GM12878 (cell line): ENCODE results near the gene PLA2G6. TPM values are rescaled to one million over a fixed set of nuclear protein-coding genes. Genes with fewer than 3 reads are reported as not detected.

Experiments used
- ATAC-seq: fragments of 200-7000 bp; cut with Tn5 transposase; 3 replicates; pipeline ENCODE4 v1.9.1; 2020; ENCODE audit warnings: mild to moderate bottlenecking, moderate library complexity
- BruUV-seq: library from RNA; stranded (reverse); fragments of 400-500 nt; replicated peaks from 2 replicates; lab custom pipeline; 2021; lab: Mats Ljungman, UMichigan
- CTCF ChIA-PET: fragments of 300-600 bp; sonication (Branson Sonifier 250); formaldehyde crosslinking; extraction: SDS; loops from one replicate; lab custom pipeline; 2021; ENCODE audit warnings: inconsistent platforms; lab: Yijun Ruan, JAX
- POLR2A ChIA-PET: fragments of 350-600 bp; formaldehyde crosslinking; extraction: SDS; loops from one replicate; lab custom pipeline; 2021; ENCODE audit warnings: inconsistent platforms; lab: Charles Lee
- RAD21 ChIA-PET: fragments of 300-600 bp; sonication (Branson Sonifier 250); formaldehyde crosslinking; loops from one replicate; lab custom pipeline; 2023; ENCODE audit warnings: antibody characterized with exemption; ENCODE audit not compliant: unreplicated experiment; lab: Charles Lee
- SMC1A ChIA-PET: fragments of 300-600 bp; sonication (Branson Sonifier 250); formaldehyde crosslinking; loops from one replicate; lab custom pipeline; 2023; ENCODE audit not compliant: unreplicated experiment, uncharacterized antibody; lab: Charles Lee
- DNase-seq: peaks from one replicate; pipeline ENCODE4 v3.0.0-alpha.2; 2011; ENCODE audit warnings: low read depth, low spot score
- FAIRE-seq: peaks from 3 replicates; lab custom pipeline; 2011; peaks lifted over from hg19 to GRCh38; lab: Jason Lieb, UNC
- H2AFZ ChIP-seq: 2 replicates; pipeline ENCODE4 v1.6.0; 2011; ENCODE audit warnings: low read depth, low read length, control low read depth; ENCODE audit not compliant: control insufficient read depth
- H3K27ac ChIP-seq: 2 replicates; pipeline ENCODE4 v1.5.1; 2011; ENCODE audit warnings: control low read depth; ENCODE audit not compliant: control insufficient read depth, insufficient read depth
- H3K27me3 ChIP-seq, 2 experiments: replicated peaks in 1 of 2; 2 replicates each; pipeline versions ENCODE4 v1.6.0 to v1.6.1; 2011; ENCODE audit warnings: low read length in 1 of 2; ENCODE audit not compliant: control insufficient read depth in 2 of 2, insufficient read depth in 2 of 2
- H3K36me3 ChIP-seq, 2 experiments: 2 replicates each; pipeline ENCODE4 v1.5.1; 2011; ENCODE audit warnings: low read length in 1 of 2; ENCODE audit not compliant: control insufficient read depth in 2 of 2, insufficient read depth in 2 of 2
- H3K4me1 ChIP-seq: 2 replicates; pipeline ENCODE4 v1.6.1; 2011; ENCODE audit warnings: mild to moderate bottlenecking, low read length, moderate library complexity, mixed read lengths; ENCODE audit not compliant: control insufficient read depth, insufficient read depth
- H3K4me2 ChIP-seq: 2 replicates; pipeline ENCODE4 v1.6.0; 2011; ENCODE audit warnings: control low read depth; ENCODE audit not compliant: control insufficient read depth, insufficient read depth
- H3K4me3 ChIP-seq: fragments of 200-600 bp; sonication (generic); 2 replicates; pipeline ENCODE4 v1.5.1; 2016
- H3K79me2 ChIP-seq: 2 replicates; pipeline ENCODE4 v1.6.0; 2011; ENCODE audit warnings: low read length; ENCODE audit not compliant: control insufficient read depth, insufficient read depth
- H3K9ac ChIP-seq: 2 replicates; pipeline ENCODE4 v1.8.0; 2011; ENCODE audit warnings: low read length, control low read depth, mixed read lengths; ENCODE audit not compliant: control insufficient read depth, insufficient read depth
- H3K9me3 ChIP-seq: replicated peaks from 3 replicates; pipeline ENCODE4 v1.5.1; 2011; ENCODE audit warnings: mild to moderate bottlenecking, low read length; ENCODE audit not compliant: control insufficient read depth, insufficient read depth
- H4K20me1 ChIP-seq: 2 replicates; pipeline ENCODE4 v1.6.0; 2011; ENCODE audit not compliant: control insufficient read depth, insufficient read depth
- BCL3 ChIP-seq: IDR thresholded peaks from 2 replicates; pipeline ENCODE4 v1.6.1; 2011; ENCODE audit warnings: borderline replicate concordance, low read depth, mild to moderate bottlenecking, moderate library complexity, low read length; ENCODE audit not compliant: insufficient read depth, poor library complexity, severe bottlenecking
- BHLHE40 ChIP-seq, 2 experiments: fragments of 450-650 bp in 1 of 2; IDR thresholded peaks; 2 replicates each; pipeline ENCODE4 v1.6.1; 2011 to 2017; ENCODE audit warnings: low read depth in 2 of 2, borderline replicate concordance in 1 of 2, improper control_type of control experiment in 1 of 2, low read length in 1 of 2, mild to moderate bottlenecking in 1 of 2
- CBFB ChIP-seq: IDR thresholded peaks from 2 replicates; pipeline ENCODE4 v1.6.1; 2016; ENCODE audit warnings: antibody characterized with exemption, low read depth
- CBX3 ChIP-seq: fragments of 200-600 bp; sonication (generic); IDR thresholded peaks from 2 replicates; pipeline ENCODE4 v1.6.1; 2016; ENCODE audit warnings: low read depth, borderline replicate concordance
- EZH2 ChIP-seq: IDR thresholded peaks from 2 replicates; pipeline ENCODE4 v1.6.1; 2012; ENCODE audit warnings: low read depth, mild to moderate bottlenecking, control low read depth, inconsistent platforms, low read length, borderline replicate concordance; ENCODE audit not compliant: control insufficient read depth
- HDAC2 ChIP-seq: fragments of 200-600 bp; sonication (generic); IDR thresholded peaks from 2 replicates; pipeline ENCODE4 v1.6.1; 2017
- JUND ChIP-seq: IDR thresholded peaks from 2 replicates; pipeline ENCODE4 v1.6.1; 2012; ENCODE audit warnings: low read depth, mild to moderate bottlenecking, low read length, improper control_type of control experiment, moderate library complexity
- NFYA ChIP-seq: IDR thresholded peaks from 2 replicates; pipeline ENCODE4 v1.6.1; 2011; ENCODE audit warnings: low read depth, mild to moderate bottlenecking, low read length, improper control_type of control experiment, borderline replicate concordance
- RAD21 ChIP-seq: IDR thresholded peaks from 2 replicates; pipeline ENCODE4 v1.6.1; 2011; ENCODE audit warnings: mild to moderate bottlenecking, low read depth, low read length, moderate library complexity; ENCODE audit not compliant: insufficient read depth
- SIN3A ChIP-seq: IDR thresholded peaks from 2 replicates; pipeline ENCODE4 v1.6.1; 2012; ENCODE audit warnings: low read depth, low read length, improper control_type of control experiment
- SREBF1 ChIP-seq: IDR thresholded peaks from 2 replicates; pipeline ENCODE4 v1.6.1; 2012; ENCODE audit warnings: mild to moderate bottlenecking, low read length
- SUPT20H ChIP-seq: IDR thresholded peaks from 2 replicates; pipeline ENCODE4 v1.6.1; 2011; ENCODE audit warnings: low read depth, mild to moderate bottlenecking, low read length, moderate library complexity, borderline replicate concordance; ENCODE audit not compliant: control insufficient read depth
- ZBED1 ChIP-seq: IDR thresholded peaks from 2 replicates; pipeline ENCODE4 v1.6.1; 2016; ENCODE audit warnings: borderline replicate concordance
- whole genome bisulfite sequencing: methylation state at CpG from one replicate; pipeline ENCODE4 v1.1.6; 2016; ENCODE audit warnings: low lambda C conversion rate; ENCODE audit not compliant: insufficient replicate concordance, insufficient coverage; ENCODE audit errors: missing lambda C conversion rate; 5-methylcytosine and 5-hydroxymethylcytosine counted together
- in situ Hi-C: fragments of 300-500 bp; cut with MboI; formaldehyde crosslinking; loops from 9 replicates; pipeline ENCODE4 v1.14.3; 2018; ENCODE audit warnings: mixed read lengths
- intact Hi-C: fragments of 100-400 bp; cut with micrococcal nuclease; formaldehyde crosslinking; loops from one replicate; pipeline ENCODE4 v1.14.2; 2022; ENCODE audit not compliant: unreplicated experiment
- polyA plus RNA-seq, 11 experiments: library from polyadenylated mRNA; depleted of rRNA in 4 of 11; unstranded in 6 of 11; stranded (reverse) in 5 of 11; fragments of >200 nt; fragmentation: Nextera tagmentation in 4 of 11; fragmentation: Illumina TruSeq in 1 of 11; extraction: Ambion mirVana in 4 of 11; extraction: Trizol in 1 of 11; gene quantifications; 1 replicate in 1 of 11; 2 replicates in 10 of 11; pipeline versions ENCODE4 v1.2.1 to v1.2.3, GENCODE V29; 2011 to 2016; ENCODE audit warnings: inconsistent platforms in 2 of 11, missing spikeins in 2 of 11, low read depth in 1 of 11
- total RNA-seq, 4 experiments: library from RNA; depleted of rRNA in 3 of 4; stranded (reverse); fragments of >200 nt in 3 of 4; fragmentation: Illumina TruSeq in 1 of 4; extraction: Trizol in 1 of 4; gene quantifications; 2 replicates each; pipeline versions ENCODE4 v1.2.1 to v1.2.3, GENCODE V29; 2013 to 2021

The PLA2G6 gene
- total and polyA plus RNA-seq, 10 of the 15 experiments (the other 5 are each of a cell fraction or from before 2014, with no cell fraction given): 0.15 to 42.2 (median 15.8) TPM

- Histone ChIP-seq H3K27me3 (no peaks in the 10 kb centered on the region), H3K4me1 (no peaks in the 10 kb centered on the region), H3K9me3 (no peaks in the 10 kb centered on the region), H3K4me3 (no peak overlapping the region), H3K79me2 (no peaks in the 10 kb centered on the region)
- SMC1A ChIA-PET: no interaction called here
- 70% methylated on average over 2 of the region's 2 CpGs for WGBS
- CTCF ChIA-PET: interaction anchor here (1.3 kb wide), 1 partner anchor 16 kb away, joined by 5 read pairs; no protein-coding TSS in a partner anchor
- no peak for TF ChIP-seq CBFB
- no peak for TF ChIP-seq BHLHE40 (IDR thresholded peaks at IDR 0.05; ENCODE audit: borderline replicate concordance in 1 of 2, low read depth in 2 of 2, low read length in 1 of 2)
- no peak for TF ChIP-seq SREBF1
- TF ChIP-seq NFYA: no peak
- TF ChIP-seq, all 136 proteins: peak for 0
- ChIA-PET POLR2A (no interaction called here), RAD21 (no interaction called here)
- FAIRE-seq (no peak), ATAC-seq (no peak), DNase-seq (no peak)
- intact Hi-C loops (no loop called here), in situ Hi-C loops (no loop called here)
- no peak overlapping the region for H2AFZ ChIP-seq
- H4K20me1 ChIP-seq: no peaks in the 10 kb centered on the region
- BruUV-seq: no TSS peak
- no peak overlapping the region for H3K27ac ChIP-seq
- H3K4me2 ChIP-seq: no peak overlapping the region
- H3K9ac ChIP-seq: no peak overlapping the region
- H3K36me3 ChIP-seq: peaks cover 3 to 4% of the 10 kb centered on the region in 2 experiments; a peak in 3 of 4 replicates
Measured at GRCh38 chr22:38131399-38131798, 50.2 kb downstream of the PLA2G6 start.

GRCh38 chr22:38129856-38130255, 51.8 kb downstream of the PLA2G6 start:
- Histone ChIP-seq H3K79me2 (no peaks in the 10 kb centered on the region), H3K9ac (no peak overlapping the region), H3K36me3 (peaks cover 3 to 4% of the 10 kb centered on the region in 2 experiments), H4K20me1 (no peaks in the 10 kb centered on the region), H3K4me3 (no peak overlapping the region), H2AFZ (no peak overlapping the region), H3K4me1 (no peaks in the 10 kb centered on the region), H3K9me3 (no peaks in the 10 kb centered on the region), H3K4me2 (no peak overlapping the region), H3K27me3 (no peaks in the 10 kb centered on the region), H3K27ac (no peak overlapping the region)
- 54% methylated on average over 9 of the region's 9 CpGs for WGBS
- ChIA-PET RAD21 (no interaction called here), CTCF (interaction anchor here (1.3 kb wide), 1 partner anchor 15 kb away, joined by 5 read pairs; no protein-coding TSS in a partner anchor), POLR2A (no interaction called here), SMC1A (no interaction called here)
- ATAC-seq: no peak
- DNase-seq: no peak
- no TSS peak for BruUV-seq
- in situ Hi-C loops (no loop called here), intact Hi-C loops (no loop called here)
- FAIRE-seq: no peak
- TF ChIP-seq SUPT20H: no peak
- no peak for TF ChIP-seq NFYA
- TF ChIP-seq RAD21: no peak
- TF ChIP-seq ZBED1: no peak
- no peak for TF ChIP-seq HDAC2
- TF ChIP-seq JUND: no peak
- TF ChIP-seq EZH2: no peak
- TF ChIP-seq CBX3: no peak
- no peak for TF ChIP-seq BCL3
- TF ChIP-seq SIN3A: no peak
